ENCODE data around the gene CAMTA1.
"Not testable (repeated sequence)": the region's sequence is repeated elsewhere in the genome, so short reads cannot be mapped to it uniquely, and the experiment has no call there.

Gene CAMTA1

DNA sequence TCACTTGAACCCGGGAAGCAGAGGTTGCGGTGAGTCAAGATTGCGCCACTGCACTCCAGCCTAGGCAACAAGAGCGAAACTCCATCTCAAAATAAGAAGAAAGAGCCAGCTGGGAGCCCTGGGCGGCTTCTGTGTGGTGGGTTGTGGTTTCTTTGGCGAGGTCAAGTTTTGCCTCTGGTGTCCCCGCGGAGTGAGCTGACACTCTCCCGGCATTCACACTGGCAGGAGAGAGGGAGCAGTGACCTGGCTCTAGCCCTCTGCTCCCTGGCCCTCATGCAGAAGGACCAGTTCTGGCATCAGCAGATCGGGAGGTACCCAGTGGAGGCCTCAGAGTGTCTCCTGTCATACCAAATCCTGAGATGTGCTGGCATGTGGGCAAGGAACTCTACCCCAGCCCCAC lies 904.8 kb downstream of the CAMTA1 start:
- no peak for DNase-seq (ENCODE audit: low read depth in 2 of 3, low spot score in 1 of 3)

DNA sequence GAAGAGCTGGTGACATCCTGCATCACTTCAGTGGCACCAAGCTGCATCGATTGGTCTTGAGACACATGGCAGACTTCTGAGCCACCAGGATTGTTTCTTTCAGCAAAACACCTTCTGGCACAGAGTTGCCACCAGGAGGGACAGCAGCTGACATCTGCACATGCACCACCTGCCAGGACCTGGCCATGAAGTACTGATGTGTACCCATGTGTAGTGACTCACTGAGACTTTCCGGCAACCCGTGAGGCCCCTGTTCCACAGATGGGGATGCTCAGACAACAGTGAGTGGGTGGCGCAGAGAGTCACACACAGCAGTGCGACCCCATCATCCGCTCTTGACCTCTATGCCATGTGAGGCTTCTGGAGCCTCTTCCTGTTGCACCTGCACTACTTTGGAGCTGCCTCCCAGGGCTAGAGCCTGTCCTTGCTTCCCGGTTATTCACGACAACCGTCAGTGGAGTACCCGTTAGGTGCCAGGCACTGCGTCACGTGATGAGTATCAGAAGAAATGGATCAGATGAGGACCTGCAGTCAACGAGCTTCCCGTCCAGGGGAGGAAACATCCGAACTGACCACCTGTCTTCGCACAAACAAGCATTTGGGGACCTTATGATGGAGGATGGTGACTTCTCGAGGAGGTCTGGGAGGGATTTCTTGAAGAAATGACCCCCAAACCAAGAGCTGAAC lies 905.4 kb downstream of the CAMTA1 start:
- no peak for DNase-seq (ENCODE audit: low read depth in 2 of 3, low spot score in 1 of 3)

DNA sequence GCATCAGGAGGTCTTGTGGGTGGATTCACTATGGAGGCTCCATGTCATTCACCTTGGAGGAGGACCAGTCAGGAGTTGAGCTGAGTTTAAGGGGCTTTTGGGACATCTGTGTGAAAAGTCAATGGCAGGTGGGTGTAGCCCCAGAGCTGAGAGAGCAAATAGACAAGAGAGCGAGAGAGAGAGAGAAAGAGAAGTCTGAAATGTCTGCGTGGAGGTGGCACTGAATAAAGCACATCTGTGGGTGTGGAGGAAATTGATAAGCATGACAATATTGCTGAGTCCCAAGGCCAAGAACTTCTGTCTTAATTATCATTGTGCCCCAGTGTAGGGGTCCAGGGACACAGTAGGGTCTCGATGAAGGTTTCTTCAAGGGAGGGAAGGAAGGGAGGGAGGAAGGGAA lies 906.3 kb downstream of the CAMTA1 start:
- DNase-seq (ENCODE audit: low read depth in 2 of 3, low spot score in 1 of 3), result no peak

DNA sequence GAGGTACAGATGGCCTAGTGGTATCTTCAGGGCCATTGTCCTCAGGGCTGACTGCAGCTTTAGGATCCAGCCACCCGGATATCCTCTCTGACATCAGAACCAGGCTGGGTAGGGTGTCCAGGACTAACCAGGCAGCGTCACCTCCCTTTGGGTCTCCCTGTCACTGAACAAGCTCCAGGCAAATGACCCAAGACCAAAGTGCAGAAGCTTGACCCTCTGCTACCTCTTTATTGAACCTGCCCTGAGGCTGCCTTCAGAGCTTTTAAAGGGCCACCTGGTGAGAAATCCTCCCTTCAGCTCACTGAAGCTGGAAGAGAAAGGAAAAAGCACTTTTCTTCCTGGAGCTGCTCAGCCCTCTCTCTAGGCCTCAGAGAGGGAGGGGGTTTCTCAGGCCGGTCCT lies 906.8 kb downstream of the CAMTA1 start:
- DNase-seq (ENCODE audit: low read depth in 2 of 3, low spot score in 1 of 3), result no peak

DNA sequence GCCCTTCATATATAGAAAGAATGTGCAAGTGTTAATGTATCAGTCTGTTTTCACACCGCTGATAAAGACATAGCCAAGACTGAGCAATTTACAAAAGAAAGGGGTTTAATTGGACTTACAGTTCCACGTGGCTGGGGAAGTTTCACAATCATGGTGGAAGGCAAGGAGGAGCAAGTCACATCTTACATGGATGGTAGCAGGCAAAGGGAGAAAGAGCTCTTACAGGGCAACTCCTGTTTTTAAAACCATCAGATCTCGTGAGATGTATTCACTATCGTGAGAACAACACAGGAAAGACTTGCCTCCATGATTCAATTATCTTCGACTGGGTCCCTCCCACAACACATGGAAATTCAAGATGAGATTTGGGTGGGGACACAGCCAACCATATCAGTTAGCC lies 907.8 kb downstream of the CAMTA1 start:
- DNase-seq (ENCODE audit: low read depth in 2 of 3, low spot score in 1 of 3), result not testable (repeated sequence)

DNA sequence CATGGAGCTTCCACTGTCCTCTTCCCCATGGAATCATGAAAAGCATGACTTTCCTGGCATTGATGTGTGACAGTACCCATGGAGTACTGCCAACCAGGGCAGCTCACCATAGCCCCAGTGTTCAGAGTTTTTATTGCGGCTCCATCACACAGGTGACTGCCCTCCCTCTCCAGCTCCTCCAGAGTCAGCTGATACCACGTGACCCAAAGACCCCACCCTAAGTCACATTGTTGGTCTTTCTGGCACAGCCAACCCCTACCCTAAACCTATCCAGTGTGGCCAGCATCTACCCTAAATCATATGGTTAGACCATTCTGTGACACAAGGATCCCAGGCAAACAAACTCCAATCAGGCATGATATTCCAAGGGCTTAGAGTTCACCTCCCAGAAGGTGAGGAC lies 908.4 kb downstream of the CAMTA1 start:
- DNase-seq (ENCODE audit: low read depth in 2 of 3, low spot score in 1 of 3), result no peak

DNA sequence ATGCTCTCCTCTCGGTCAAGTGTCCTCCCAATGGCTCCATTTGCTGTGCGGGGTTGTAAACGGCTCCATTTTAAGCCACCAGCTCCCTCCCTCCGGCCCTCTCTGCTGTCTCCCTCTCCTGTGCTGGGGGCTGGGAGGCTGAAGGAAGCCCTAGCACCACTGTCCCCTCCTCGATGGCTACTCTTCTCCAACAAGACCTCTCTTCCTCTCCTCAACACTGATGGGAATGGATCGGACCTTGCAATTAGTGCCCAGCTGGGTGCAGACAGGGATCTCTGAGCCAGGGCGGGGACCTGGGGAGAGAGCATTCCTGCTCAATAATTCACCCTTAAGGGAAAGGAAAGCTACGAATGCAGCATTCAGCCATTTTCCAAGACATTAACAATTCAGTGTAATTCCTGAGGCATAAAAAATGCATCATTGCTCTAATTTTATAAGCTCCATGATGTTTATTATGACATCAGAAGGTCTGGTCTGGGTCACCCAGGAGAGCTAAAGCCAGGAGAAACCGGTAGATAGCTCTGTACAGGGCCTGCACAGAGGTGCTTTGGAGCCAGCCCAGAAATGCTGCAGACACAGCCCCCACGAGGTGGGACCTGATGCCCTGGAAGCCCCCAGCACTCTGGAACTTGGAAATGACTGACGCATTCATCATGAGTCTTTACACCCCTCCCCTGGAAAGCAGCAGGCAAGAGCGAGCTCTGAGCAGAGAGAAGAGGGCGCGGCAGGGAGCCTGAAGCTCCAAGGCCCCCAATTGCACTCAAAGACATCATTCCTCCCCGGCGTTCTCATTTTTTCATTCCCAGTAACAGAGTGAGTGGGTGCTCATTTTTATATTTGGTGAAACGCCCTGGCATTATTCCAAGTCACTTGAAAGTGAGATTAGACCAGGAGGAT lies 909.6 kb downstream of the CAMTA1 start:
- no peak for DNase-seq (ENCODE audit: low read depth in 2 of 3, low spot score in 1 of 3)

DNA sequence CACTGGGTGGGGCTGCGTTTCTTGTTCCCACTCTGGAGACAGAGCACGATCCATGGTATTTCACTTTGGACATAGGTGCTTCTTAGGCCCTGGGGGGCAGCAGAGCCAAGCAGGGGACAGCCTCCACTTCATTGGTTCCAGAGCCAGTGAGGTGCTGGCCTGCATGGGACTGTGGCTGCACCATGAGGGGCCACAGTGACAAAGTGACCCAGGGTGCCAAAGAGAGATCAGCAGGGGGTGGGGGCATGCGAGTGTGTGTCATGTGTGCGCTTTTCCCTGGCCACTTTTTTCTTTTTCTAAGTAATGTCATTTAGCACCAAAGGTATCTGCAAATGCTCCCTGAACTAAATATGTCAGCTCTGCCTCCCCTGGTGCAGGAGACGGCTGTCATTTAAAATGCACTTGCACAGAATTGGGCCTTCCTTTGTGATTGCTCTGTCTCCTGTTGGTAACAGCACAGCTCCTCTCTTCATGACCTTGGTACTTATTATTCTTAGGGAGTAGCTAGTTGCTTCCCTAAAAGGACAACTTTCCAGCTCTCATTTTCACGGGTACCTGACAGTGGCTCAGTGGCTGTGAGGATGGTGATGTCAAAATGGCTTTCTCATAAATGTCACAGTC lies 910.4 kb downstream of the CAMTA1 start:
- DNase-seq (ENCODE audit: low read depth in 2 of 3, low spot score in 1 of 3), result no peak

DNA sequence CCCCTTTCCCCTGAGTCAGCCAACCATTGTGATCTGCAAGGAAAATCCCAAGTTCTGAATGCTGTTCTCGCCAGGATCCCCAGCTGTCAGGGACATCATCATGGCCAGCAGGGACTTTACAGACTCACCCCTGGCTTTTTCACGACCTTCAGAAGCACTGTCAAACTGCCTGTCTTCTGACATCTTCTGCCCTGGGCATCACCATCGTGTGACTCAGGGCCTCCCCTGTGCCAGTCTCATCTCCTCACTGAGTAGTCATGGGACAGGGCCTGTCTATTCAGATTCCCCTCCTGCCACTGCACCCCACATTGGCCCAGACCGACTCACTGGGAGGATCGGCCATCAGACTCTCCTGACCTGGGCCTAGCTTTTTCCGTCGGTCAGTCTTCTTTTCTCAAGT lies 913.4 kb downstream of the CAMTA1 start:
- no peak for DNase-seq (ENCODE audit: low read depth in 2 of 3, low spot score in 1 of 3)

DNA sequence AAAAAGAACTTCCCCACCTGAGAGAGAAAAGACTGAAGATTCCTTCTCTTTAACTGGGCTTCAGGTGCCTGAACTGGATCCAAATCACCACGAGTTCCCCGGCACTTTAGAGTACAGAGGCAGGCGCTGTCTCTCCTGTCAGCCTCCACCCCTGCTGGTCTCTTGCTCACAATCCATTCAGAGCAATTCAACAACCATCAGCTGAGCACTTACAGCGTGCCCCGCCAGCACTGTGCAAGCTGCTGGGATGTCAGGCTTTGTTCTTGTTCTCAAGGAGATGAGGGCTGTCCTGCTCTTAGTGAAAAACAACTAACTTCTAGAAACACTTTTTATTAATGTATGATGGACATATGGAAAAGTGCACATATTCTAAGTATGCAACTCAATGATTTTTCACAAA lies 917.1 kb downstream of the CAMTA1 start:
- DNase-seq (ENCODE audit: low read depth in 2 of 3, low spot score in 1 of 3), result no peak

DNA sequence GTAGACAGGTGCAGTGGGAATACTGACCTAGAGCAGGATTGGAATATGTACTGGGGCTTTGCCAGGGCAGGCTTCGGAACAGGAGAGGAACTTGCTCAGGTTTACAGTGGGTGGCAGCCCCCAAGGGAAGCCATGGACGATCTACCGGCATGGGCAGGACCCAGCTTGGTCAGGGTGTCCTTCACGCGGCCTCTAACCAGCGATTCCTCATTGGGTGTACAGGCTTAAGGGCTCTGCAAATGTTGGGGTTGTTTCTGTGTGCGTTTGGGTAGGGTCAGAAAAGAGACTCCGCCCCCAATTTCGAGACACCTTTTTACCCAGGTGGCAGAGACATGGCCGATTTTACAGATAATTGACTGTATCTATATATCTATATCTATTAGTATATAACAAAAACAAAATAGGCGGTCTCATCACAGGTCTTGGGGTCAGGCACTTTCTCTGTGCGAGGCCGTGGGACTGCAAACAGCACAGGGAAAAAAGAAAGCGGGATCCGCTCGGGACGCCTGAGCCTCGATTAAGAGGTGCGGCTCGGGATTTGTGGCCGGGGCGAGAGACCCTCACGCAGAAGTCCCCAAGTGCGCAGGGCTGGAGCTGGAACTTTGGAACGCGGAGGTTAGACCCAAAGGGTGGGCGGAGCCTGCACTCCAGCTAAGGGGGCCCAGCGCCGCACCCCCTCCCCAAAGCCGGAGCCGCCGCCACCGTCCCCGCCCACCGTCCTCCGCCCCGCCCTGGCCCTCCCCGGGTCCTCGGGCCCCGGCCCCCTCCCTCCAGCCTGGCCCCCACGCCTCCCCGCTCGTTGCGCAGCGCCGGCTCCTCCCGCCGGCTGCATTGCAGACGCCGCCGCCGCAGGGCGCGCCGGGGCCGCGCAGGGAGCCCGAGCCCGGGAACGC lies 918.3 kb downstream of the CAMTA1 start:
- DNase-seq (ENCODE audit: low read depth in 2 of 3, low spot score in 1 of 3), result no peak

DNA sequence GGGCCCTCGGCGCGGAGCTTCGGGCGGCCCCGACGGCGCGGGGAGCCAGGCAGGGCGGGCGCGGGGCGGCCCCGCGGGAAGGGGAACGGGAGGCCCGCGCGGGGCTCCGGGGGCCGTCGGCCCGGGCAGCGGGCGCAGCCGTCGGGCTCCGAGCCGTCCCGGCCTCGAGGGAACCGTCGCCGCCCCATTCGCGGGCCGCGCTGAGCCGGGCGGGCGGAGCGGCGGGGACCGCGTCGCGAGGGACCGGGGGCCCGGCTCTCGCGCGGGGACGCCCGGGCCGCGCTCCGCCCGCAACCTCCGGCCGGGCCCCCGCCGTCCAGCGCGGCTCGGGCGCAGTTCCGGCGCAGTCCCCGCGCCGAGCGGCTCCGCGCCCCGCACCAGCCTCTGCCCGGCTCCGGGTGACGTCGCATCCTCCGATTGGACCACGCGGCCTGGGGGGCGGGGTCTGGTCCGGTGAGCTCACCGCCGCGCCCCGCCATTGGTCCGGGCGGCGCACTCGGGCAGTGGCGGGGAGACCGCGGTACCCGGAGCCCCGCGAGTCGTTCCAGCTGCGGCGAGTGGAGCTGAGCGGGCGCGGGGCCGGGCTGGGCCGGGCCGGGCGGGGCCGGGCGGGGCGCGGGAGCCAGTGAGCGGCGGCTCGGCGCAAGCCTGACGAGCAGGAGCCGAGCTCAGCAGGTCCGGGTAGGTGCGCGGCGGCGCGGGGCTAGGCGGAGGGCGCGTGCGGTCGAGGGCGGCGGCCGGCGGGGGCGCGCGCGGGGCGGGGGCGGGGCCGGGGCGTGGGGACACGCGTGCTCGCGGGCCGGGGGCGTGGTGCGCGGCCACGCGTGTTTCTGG lies 919.2 kb downstream of the CAMTA1 start:
- DNase-seq (ENCODE audit: low read depth in 2 of 3, low spot score in 1 of 3), result peak; percentile 79 to 93 (median 88)

DNA sequence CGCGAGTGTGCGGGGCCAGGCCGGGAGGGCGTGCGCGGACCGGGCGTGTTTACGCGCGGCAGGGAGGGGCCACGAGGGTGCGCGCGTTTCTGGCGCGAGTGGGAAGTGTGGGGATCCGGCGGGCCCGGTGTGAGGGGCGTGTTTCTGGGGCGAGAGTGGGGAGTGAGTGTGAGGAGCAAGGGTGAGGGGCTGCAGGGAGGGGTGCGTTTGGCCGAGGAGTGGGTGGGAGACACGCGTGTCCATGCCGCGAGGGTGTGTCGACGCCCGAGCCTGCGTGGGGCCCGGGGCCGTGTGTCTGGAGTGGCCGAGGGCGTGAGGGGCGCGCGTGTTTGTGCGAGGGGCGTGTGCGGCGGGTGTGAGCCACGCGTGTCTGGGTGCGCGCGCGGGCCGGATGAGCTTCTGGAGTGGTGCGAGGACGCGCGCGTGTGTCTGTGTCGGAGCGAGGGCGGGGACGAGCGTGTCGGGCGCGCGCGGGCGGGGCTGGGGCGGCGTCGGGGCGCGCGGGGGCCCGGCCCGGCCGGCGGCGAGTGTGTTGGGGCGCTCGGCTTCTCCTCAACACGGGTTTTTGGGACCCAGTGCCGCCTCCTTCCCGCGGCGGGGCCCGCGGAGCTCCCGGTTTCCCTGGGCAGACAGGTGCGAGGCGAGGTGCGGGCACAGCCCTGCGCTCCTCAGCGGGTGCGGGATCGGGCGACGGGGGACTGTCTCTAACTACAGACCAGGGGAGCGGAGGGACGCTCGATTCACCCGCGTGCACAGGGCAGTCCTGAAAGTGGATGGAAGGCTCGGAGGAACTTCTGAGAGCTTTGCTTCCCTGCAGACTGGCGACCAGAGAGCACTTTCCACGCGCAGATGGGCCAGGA lies 920.0 kb downstream of the CAMTA1 start:
- no peak for DNase-seq (ENCODE audit: low read depth in 2 of 3, low spot score in 1 of 3)

DNA sequence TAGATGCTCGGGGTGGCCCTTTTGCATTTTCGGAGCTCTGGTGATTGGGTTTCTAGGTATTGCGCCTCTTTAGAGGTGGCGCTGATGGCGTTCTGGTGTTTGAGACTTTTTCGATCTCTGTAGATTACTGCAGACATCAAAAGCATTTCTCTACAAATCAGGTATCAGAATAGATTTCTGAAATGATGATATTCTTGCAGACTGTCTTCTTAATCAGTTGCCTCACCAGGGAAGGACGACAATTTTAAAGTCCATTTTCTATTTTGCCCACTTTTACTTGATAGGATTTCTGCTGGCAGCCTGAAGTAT lies 920.6 kb downstream of the CAMTA1 start:
- no peak for DNase-seq (ENCODE audit: low read depth in 2 of 3, low spot score in 1 of 3)

DNA sequence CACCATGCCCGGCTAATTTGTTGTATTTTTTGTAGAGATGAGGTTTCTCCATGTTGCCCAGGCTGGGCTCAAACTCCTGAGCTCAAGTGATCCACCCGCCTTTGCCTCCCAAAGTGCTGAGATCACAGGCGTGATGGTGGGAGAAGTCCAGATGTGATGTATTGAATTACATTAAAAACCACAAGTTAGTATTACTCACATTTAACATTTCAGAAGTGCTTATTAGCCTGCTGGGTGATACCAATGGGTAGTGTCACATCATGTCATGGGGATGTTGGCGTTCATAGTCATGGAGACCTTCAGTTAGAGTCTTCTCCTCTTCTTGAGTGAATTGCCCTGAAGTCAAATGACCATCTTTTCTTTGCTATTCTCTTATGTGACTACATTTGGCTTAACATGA lies 922.3 kb downstream of the CAMTA1 start:
- no peak for DNase-seq (ENCODE audit: low read depth in 2 of 3, low spot score in 1 of 3)

DNA sequence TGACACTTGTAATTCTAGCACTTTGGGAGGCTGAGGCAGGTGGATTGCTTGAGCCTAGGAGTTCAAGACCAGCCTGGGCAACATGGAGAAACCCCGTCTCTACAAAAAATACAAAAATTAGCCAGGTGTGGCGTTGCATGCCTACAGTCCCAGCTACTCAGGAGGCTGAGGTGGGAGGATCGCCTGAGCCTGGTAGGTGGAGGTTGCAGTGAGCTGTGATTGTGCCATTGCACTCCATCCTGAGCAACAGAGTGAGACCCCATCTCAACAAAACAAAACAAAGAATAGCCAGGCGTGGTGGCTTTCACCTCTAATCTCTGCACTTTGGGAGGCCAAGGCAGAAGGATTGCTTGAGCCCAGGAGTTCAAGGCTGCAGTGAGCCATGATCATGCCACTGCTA lies 922.8 kb downstream of the CAMTA1 start:
- DNase-seq (ENCODE audit: low read depth in 2 of 3, low spot score in 1 of 3), result not testable (repeated sequence)

DNA sequence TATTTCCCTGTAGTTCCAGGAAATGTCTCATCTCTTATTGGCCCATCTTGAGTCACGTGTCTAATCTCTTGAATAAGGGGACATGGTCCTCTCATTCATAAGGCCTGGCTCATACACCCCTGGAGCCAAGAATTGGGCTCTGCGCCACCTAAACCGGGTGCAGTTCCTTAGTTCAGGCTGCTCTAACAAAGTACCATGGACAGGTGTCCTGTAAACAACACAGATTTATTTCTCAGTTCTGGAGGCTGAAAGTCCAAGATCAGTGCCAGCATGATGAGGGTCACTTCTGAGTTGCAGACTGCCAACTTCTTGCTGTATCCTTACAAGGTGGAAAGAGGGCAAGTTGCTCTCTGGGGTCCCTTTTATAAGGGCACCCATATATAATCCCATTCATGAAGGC lies 925.6 kb downstream of the CAMTA1 start:
- no peak for DNase-seq (ENCODE audit: low read depth in 2 of 3, low spot score in 1 of 3)

DNA sequence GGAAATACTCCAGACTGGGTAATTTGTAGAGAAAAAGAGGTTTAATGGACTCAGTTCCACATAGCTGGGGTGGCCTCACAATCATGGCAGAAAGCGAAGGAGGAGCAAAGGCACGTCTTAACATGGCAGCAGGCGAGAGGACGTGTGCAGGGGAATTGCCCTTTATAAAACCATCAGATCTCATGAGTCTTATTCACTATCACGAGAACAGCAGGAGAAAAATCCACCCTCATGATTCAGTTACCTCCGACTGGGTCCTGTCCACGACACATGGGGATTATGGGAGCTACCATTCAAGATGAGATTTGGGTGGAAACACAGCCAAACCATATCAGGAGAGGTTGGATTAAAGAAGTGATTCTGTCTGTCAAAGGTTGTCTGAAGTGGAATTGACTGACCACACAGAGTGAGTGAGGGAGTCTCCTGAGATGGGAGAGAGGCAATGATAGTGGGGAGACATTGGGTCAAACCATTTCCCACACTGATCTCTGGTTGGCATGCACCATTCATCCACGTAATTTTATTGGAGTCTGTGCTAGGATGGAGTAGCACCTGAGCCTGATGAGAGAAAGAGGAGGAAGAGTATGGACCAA lies 927.6 kb downstream of the CAMTA1 start:
- no peak for DNase-seq (ENCODE audit: low read depth in 2 of 3, low spot score in 1 of 3)

DNA sequence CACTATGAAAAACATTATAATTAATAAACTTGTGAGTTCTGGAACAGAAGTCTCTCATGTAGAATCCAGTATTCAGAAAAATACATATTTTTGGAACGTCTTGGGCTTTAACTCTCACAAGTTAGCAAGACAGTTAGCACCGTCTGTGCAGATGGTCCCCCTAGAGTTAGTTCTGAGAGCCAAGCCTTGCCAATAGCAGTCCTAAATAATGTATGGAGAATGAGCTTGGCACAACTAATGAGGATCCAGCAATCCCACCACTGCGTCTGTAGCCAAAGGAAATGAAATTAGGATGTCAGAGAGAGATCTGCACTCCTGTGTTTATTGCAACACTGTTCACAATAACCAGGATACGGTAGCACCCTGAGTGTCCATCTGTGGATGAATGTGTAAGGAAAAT lies 931.3 kb downstream of the CAMTA1 start:
- DNase-seq (ENCODE audit: low read depth in 2 of 3, low spot score in 1 of 3), result no peak

Data from stimulated activated CD4-positive, alpha-beta T cell treated with anti-CD3 and anti-CD28 coated beads, Interleukin-12 subunit alpha, Interleukin-12 subunit beta, amount 100 ng/mL, for 48 hours (primary cell).